GM21825 (cell line): Measurements from ENCODE around the gene ZNF646.

ENCODE experiments used
- ATAC-seq: cut with Tn5 transposase; IDR thresholded peaks from one replicate; pipeline ENCODE4 v1.9.1; 2021; ENCODE audit warnings: mild to moderate bottlenecking, moderate library complexity; ENCODE audit not compliant: unreplicated experiment

The ZNF646 gene, protein sequence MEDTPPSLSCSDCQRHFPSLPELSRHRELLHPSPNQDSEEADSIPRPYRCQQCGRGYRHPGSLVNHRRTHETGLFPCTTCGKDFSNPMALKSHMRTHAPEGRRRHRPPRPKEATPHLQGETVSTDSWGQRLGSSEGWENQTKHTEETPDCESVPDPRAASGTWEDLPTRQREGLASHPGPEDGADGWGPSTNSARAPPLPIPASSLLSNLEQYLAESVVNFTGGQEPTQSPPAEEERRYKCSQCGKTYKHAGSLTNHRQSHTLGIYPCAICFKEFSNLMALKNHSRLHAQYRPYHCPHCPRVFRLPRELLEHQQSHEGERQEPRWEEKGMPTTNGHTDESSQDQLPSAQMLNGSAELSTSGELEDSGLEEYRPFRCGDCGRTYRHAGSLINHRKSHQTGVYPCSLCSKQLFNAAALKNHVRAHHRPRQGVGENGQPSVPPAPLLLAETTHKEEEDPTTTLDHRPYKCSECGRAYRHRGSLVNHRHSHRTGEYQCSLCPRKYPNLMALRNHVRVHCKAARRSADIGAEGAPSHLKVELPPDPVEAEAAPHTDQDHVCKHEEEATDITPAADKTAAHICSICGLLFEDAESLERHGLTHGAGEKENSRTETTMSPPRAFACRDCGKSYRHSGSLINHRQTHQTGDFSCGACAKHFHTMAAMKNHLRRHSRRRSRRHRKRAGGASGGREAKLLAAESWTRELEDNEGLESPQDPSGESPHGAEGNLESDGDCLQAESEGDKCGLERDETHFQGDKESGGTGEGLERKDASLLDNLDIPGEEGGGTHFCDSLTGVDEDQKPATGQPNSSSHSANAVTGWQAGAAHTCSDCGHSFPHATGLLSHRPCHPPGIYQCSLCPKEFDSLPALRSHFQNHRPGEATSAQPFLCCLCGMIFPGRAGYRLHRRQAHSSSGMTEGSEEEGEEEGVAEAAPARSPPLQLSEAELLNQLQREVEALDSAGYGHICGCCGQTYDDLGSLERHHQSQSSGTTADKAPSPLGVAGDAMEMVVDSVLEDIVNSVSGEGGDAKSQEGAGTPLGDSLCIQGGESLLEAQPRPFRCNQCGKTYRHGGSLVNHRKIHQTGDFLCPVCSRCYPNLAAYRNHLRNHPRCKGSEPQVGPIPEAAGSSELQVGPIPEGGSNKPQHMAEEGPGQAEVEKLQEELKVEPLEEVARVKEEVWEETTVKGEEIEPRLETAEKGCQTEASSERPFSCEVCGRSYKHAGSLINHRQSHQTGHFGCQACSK (N-terminal part only)

DNA sequence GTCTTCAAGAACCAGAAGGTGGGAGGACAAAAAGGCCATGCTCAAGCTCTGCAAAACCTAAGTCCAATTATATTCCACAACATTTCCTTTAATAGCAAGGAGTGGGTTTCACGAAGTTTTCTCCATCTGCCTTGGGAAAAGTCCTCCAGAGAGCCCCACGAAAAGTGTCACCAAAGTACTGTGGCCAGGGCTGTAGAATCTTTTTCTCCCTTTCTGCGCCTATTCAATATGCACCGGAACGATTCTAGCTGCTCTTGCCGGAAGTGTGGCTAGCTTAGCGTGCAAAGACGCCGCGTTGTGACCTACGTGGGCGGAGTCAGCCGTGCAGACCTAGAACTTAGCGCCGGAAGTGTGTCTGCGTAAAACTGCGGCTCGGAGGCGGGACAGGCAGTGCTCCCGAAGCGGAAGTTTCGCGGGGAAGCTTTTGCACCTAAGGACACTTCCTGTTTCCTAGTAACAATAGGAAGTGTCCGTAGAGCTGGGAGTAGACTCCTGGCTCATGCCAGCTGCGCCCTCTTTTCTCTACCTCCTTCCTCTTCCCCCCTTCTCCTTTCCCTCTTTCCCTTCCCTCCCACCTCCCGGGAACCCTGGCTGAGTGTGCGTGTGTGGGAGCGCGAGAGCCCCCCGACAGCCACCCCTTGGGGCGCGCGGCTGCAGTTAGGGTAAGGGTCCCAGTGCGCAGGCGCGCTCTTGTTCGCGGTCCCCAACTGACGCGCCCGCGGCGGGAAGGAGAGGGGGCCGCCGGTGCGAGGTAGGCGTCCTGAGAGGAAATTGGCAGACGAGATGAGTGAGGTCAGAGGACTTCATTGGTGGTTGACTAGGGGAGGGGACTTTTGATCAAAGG lies at the start of gene ZNF646, which contains the start of gene ZNF668:
TSS of gene ZNF646 (plus strand) at position 453 of the 844 bp plus-strand sequence. CDS start 1,903 bp downstream, outside the sequence.
TSS of gene ZNF668 (minus strand) at position 271 of the 844 bp plus-strand sequence. CDS start 9,781 bp downstream, outside the sequence.
- peak; percentile 74 for ATAC-seq

DNA sequence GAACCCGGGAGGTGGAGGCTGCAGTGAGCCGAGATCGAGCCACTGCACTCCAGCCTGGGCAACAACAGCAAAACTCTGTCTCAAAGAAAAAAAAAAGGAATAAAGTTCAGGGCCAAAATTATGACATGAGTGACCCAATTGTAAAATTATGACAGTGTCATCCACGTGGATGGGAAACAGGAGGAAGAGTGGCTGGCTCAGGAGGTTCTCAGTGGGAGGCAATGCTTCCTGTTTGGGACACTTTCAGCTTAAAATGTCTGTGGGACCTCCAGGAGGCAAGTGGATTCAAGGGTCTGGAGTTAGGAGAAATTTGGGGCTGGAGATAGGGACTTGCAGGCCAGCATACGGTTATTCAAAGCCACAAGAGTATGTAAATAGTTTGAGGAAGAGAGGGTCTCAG lies 48.9 kb upstream of the ZNF646 start:
- ATAC-seq, result no peak

DNA sequence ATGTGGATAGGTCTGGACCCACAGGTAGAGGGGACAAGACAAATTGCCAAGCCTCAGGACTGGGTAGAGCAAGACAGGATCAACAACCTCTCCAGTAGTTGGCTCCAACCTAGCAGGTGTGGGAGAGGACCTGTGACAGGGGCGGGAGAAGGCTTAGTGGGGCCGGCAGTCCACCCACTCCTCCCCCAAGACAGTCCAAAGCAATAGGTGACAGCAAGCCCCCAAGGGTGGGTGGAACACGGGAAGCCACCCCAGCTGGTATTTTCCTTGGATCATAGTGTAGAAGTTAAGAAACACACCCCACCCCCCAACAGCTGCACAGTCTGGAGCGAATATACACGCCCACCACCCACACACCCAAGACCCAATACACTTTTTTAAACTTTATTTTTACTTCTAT lies 45.0 kb upstream of the ZNF646 start:
- no peak for ATAC-seq

DNA sequence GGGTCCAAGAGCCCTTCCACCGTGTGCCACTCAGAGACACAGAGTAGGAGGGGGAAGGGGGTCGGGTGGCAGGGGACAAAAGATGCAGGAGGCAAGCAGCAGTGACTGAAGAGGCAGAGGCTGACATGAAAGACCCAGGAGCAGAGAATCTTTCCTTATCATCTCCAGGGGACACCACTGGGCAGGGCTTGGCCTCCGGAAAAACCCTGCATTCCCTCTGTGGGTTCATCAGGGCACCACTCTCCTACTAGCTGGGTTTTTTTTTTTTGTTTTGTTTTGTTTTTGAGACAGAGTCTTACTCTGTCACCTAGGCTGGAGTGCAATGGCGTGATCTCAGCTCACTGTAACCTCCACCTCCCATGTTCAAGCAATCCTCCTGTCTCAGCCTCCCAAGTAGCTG lies 42.9 kb upstream of the ZNF646 start:
- no peak for ATAC-seq

DNA sequence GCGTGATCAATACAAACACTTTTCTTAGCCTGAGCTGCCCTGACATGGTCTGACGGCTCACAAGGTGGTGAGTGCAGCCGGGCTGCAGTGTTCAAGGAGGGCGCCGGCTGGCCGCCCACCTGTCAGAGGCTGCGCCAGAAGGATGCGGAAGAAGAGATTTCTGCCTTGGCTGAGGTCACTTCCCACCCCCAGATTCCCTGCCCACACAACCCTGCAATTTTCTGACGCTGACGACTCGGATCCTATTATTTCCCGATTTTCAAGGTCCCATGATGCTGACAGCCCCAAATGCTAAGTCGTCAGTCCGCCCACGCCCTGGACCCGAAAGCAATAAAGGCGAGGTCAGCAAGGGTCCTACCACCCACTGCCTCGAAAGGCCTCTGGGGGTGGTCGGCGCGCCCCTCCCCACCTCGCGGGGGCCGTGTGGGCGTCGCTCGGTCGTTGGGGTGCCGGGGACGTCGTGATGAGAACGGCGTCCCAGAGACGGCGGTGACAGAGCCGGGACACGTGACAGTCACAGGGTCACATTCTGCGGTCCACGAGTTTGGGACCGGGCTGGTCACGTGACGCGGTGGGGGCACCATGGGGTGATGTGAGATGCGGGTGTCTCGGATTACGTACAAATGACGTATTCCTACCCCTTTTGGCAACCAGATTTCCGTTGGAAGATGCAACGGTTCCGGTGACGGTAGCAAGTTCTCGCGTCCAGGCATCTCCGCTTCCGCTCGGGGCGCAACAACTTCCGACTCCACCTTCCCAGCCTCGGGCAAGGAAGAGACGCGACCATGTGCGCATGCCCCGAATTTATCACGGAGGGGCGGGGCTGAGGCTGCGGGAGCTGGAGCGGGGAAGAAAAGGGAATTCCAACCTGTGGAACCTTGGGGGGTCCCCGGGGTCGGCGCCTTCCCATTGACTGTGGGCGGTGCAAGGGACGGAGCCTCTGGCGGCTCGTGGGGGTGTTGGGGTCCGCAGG lies 41.2 kb upstream of the ZNF646 start, which contains the start of gene STX4:
TSS of gene STX4 (plus strand) at position 823 of the 973 bp plus-strand sequence. CDS start 248 bp downstream, outside the sequence.
- peak; percentile 70 for ATAC-seq

DNA sequence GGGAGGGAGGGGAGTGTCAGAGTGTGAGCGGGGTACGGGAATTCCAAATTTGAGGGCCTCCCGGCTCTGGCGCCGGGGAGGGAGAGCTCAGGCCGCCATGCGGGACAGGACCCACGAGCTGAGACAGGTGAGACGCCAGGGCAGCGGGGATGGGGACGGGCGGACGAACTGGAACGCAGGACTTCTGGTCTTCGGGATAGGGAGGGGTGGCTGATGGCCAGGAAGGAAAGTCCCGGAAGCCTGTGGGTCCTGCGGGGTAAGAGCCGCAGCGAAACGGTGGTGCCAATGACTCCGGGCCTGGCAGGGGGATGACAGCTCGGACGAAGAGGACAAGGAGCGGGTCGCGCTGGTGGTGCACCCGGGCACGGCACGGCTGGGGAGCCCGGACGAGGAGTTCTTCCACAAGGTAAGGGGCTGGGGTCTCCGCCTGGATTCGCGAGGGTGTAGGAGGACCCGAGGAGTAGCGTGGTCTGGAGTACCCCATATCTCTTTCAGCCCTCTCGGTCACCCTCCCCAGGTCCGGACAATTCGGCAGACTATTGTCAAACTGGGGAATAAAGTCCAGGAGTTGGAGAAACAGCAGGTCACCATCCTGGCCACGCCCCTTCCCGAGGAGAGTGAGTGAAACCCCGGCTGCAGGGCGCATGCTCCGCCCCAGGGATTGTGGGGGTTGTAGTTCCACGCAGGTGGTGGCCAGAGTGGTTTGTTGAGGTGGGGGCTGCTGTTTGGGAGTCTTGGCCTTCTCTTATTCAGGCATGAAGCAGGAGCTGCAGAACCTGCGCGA lies 40.3 kb upstream of the ZNF646 start:
- ATAC-seq, result peak; percentile 37

DNA sequence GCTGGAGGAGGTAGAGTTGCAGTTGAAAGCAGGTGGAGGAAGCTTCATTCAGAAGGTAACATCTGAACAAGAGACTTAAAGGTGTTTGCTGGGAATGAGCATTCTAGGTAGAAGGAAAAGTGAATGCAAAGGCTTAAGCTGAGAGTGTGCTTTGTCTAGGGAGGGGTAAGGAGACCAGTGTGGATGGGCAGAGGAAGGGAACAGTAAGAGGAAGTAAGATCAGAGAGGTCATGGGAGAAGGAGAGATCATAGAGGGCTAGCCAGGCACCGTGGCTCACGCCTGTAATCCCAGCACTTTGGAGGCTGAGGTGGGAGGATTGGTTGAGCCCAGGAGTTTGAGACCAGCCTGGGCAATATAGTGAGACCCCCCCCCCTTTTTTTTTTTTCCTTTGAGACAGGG lies 37.5 kb upstream of the ZNF646 start:
- no peak for ATAC-seq

DNA sequence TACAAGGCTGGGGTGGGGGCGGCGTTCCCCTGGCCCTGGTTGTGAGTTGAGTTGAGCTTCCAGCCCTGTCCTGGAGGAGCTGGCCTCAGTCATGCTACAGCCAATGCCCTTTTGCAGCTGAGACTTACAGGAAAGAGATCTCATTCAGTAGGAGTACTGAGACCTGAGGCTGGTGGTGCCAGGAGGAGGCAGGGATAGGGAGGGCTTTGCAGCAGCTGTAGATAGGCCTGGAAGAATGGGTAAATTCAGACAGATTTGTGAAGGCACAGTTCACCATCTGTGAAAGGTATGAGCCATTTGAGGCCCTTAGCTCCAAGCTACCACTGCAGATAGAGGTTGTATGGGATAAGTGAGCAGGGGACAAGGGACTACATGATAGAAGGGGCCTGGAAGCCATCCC lies 35.2 kb upstream of the ZNF646 start:
- no peak for ATAC-seq

DNA sequence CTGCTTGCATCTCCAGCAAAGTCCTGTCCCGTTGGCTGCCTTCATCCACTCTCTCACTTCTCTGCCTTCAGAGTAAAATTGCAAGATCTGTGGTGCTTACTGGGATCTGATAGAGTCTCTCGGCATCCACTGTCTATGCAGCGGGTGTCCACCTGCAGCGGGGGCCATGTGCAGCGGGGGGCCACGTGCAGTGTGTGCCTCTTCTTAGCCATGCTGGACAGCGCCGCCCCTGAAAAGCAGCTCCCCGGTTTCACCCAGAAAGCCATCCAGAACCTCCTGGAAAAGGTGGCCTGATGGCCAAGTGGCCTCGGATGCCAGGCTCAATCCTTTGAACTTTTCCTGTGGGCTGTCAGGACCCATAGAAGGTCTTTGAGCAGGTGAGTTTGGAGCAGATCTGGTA lies 31.4 kb upstream of the ZNF646 start:
- no peak for ATAC-seq

DNA sequence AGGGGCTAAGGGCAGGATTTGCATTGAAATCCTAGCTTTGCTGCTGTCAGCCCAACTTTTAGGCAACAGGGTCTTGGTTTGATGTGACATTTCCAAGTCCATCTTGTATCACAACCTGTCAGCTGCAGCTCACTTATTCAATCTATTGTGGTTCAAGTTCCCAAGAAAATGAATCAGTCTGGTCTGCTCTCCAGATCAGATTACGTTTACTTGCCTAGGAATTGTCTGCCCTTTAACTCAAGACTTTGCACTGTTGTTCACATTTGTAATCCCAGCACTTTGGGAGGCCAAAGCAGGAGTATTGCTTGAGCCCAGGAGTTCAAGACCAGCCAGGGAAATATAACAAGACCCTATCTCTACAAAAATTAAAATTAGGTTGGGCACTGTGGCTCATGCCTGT lies 30.9 kb upstream of the ZNF646 start:
- no peak for ATAC-seq

DNA sequence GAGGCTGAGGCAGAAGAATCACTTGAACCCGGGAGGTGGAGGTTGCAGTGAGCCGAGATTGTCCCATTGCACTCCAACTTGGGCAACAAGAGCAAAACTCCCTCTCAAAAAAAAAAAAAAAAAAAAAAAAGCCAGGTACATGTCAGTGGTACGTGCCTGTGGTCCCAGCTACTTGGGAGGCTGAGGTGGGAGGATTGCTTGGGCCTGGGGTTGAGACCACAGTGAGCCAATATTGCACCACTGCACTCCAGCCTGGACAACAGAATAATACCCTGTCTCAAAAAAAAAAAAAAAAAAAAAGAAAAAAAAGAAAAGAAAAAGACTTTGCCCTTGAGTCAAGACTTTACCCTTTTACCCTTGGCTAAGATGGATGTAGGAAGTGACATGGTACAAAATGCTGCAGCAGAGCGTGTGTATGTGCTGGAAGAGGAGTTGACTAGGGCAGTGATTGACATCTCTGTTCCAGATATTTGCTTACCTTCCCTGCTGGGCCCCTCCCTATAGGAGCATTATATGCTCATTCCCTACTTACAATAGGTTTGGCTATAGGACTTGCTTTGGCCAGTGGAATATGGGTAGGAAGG lies 30.2 kb upstream of the ZNF646 start:
- no peak for ATAC-seq

DNA sequence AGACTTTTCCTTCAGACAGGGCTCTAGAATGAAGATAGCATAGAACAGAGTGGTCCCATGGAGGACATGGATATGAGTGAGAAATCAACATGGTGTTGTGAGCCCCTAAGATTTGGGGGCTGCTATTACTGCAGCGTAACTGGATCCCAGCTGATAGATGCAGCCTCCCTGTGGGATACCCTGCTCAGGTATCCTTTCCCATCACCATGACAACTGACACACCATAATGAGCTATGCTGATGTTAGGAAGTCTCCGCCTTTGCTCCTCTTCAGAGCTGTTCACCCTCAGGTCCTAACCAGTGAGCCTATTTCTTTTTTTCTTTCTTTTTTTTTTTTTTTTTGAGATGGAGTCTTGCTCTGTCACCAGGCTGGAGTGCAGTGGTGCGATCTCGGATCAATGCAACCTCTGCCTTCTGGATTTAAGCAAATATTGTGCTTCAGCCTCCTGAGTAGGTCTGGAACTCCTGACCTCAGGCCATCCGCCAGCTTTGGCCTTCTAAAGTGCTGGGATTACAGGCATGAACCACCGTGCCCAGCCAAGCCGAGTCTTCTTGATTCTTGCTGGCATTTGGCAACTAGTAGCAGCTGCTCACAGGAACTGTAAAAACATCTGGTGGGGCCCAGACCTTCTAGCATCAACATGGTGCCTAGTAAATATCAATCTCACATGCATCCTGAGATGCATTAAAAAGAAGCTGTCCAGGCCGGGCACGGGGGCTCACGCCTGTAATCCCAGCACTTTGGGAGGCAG lies 23.8 kb upstream of the ZNF646 start:
- ATAC-seq, result no peak

DNA sequence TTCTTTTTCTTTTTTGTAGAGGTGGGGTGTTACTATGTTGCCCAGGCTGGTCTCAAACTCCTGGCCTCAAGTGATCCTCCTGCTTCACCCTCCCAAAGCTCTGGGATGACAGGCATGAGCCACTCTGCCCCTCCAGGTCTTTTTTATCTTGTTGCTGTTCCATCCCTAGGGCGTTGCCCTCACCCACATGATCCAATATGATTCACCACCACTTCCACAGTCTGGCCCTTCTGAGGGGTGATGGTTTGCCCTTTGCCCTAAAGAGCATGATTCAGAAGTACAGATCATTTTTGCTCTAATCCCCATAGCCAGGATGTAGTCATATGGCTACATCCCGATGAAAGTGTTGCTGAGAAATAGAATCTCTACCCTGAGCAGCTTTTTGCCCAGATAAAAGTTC lies 22.1 kb upstream of the ZNF646 start:
- ATAC-seq, result no peak

DNA sequence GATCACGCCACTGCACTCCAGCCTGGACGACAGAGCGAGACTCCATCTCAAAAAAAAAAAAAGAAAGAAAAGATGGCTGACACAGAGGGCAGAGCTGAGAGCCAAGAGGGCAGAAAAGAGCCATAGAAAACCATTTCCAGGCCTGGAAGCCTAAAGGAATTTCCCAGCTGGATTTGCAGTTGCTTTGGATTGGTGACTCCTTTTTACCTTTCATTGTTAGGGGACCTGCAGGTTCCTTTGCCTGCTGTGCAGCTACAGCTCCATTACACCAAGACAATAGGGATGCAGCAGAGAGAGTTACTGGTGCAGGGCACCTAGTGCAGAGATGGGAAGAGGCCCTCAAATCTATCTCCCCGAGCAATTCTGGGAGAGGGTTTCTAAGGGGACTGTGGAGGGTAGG lies 18.6 kb upstream of the ZNF646 start:
- no peak for ATAC-seq

DNA sequence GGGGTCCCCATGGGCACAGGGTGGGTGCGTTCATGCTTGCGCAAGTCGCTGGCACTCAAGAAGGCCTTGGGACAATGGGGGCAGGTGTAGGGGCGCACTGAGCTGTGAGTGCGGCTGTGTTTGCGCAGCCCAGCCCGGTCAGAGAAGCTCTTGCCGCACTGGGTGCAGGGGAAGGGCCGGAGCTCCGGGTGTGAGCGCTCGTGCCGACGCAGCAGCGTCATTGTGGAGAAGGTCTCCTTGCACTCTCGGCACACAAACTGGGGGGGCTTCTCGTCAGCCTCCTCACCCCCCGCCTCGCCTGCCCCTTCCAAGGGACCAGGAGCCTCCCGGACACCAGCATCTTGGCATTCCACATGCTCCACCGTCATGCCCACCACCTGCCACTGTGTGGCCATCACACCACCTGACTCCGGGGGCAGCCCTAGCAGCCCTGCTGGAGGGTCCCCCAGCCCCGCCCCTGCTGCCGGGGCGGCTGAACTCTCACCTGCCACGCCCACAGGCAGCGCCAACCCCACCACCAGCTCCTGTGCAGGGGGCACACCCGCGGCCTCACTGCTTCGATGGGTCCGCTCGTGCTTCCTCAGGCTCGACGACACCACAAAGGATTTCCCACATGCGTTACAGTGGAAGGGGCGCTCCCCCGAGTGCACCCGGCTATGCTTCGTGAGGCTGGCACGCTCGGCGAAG lies 13.0 kb upstream of the ZNF646 start:
- no peak for ATAC-seq

DNA sequence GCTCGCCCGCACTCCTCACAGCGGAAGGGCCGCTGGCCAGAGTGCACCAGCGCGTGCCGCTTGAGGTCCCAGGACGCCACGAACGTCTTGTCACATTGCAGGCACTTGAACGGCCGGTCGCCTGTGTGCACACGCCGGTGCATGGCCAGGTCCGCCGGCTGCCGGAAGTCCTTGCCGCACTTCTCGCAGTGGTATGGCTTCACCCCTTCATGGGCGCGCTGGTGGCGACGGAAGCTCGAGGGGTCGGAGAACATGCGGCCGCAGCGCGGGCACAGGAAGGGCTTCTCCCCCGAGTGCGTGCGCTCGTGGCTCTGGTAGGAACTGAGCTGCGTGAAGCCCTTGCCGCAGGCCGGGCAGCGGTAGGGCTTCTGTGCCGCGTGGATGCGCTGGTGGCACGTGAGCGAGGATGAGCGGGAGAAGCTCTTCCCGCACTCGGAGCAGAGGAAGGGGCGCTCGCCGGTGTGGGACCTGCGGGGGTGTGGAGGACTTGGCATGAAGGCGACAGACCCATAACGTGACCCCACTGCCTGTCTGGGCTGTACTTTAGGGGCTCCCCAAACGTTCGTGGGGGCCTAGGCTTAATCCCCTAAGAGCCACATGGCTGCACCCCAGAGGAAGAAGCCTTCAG lies 12.3 kb upstream of the ZNF646 start:
- no peak for ATAC-seq
